Right lobe of liver (tissue), 4 donors: ENCODE results near the gene PWP2.
A peak's percentile ranks its signal among the peaks of the same experiment; 100 is the strongest.

Source experiments
- CTCF ChIP-seq, 4 donors: fragments of 200-600 bp in 3 of 4; fragments of 450-650 bp in 1 of 4; IDR thresholded peaks; one replicate each; pipeline versions ENCODE4 v1.5.1 to v1.8.0; 2016 to 2022; ENCODE audit warnings: antibody characterized with exemption in 4 of 4, mild to moderate bottlenecking in 2 of 4
- POLR2A ChIP-seq: fragments of 450-650 bp; IDR thresholded peaks from one replicate; pipeline ENCODE4 v1.6.1; 2017; ENCODE audit warnings: antibody characterized with exemption, mild to moderate bottlenecking
- donor health status: DM: no; HTN: no; CAD: no.
- donor health status: DM: no; HTN: no; CAD: no.
- donor health status: DM: no; HTN: yes; CAD: no.

GRCh38 chr21:44089001-44089911, 17.9 kb upstream of the PWP2 start:
- no peak for TF ChIP-seq CTCF (IDR thresholded peaks at IDR 0.05)
- peak; percentile 16 for TF ChIP-seq POLR2A
